AG04450 (cell line): ENCODE data around the gene CFL1. TPM values are rescaled to one million over a fixed set of nuclear protein-coding genes. Genes with fewer than 3 reads are reported as not detected.
A peak's percentile ranks its signal among the peaks of the same experiment; 100 is the strongest.

Experiments
- CTCF ChIA-PET: fragments of 300-600, 350-600 bp; formaldehyde crosslinking; extraction: SDS; loops from one replicate; lab custom pipeline; 2022; ENCODE audit warnings: antibody characterized with exemption, inconsistent platforms; lab: Charles Lee
- POLR2A ChIA-PET: fragments of 350-600 bp; formaldehyde crosslinking; extraction: SDS; loops from one replicate; lab custom pipeline; 2021; ENCODE audit warnings: antibody characterized with exemption, inconsistent platforms; lab: Yijun Ruan, JAX
- DNase-seq: peaks from one replicate; pipeline ENCODE4 v3.0.0-alpha.2; 2011; ENCODE audit warnings: low read depth, low spot score
- H3K27ac ChIP-seq: one replicate; pipeline ENCODE4 v1.5.1; 2012; ENCODE audit warnings: low read depth, low read length, control low read depth
- H3K27me3 ChIP-seq: one replicate; pipeline ENCODE4 v1.6.0; 2012; ENCODE audit warnings: low read length; ENCODE audit not compliant: control insufficient read depth, insufficient read depth
- H3K4me3 ChIP-seq: 2 replicates; pipeline ENCODE4 v1.5.1; 2011; ENCODE audit warnings: mild to moderate bottlenecking, low read depth, low read length, control low read depth
- H3K9me3 ChIP-seq: 2 replicates; pipeline ENCODE4 v1.5.1; 2012; ENCODE audit warnings: low read length; ENCODE audit not compliant: control insufficient read depth, insufficient read depth
- CTCF ChIP-seq: IDR thresholded peaks from 2 replicates; pipeline ENCODE4 v1.5.1; 2011; ENCODE audit warnings: low read depth, low read length, control low read depth, inconsistent platforms
- polyA plus RNA-seq: library from polyadenylated mRNA; depleted of rRNA; stranded (reverse); fragments of >200 nt; gene quantifications from 2 replicates; pipeline ENCODE4 v1.2.3, GENCODE V29; 2011

Gene CFL1
- polyA plus RNA-seq, 1 experiment: 1,553 TPM

GRCh38 chr11:65855927-65856363, 2.0 kb downstream of the CFL1 start:
- ChIA-PET POLR2A (no interaction called here), CTCF (no interaction called here)
- H3K9me3 ChIP-seq: peaks cover 16% of the 10 kb centered on the region; the same call in 1 of the 2 replicates
- peak overlapping the region; percentile 93 for H3K4me3 ChIP-seq
- no peaks in the 10 kb centered on the region for H3K27me3 ChIP-seq
- no peak overlapping the region for H3K27ac ChIP-seq
- no peak for DNase-seq
- no peak for TF ChIP-seq CTCF

- POLR2A ChIA-PET: no interaction called here
- no peaks in the 10 kb centered on the region for H3K27me3 ChIP-seq
- H3K4me3 ChIP-seq: peak overlapping the region; percentile 17; the same call in 1 of the 2 replicates
- no peak for DNase-seq
- no peak for TF ChIP-seq CTCF
- CTCF ChIA-PET: no interaction called here
- peaks cover 18% of the 10 kb centered on the region; the same call in 1 of the 2 replicates for H3K9me3 ChIP-seq
- peak overlapping the region; percentile 11 for H3K27ac ChIP-seq
Measured at GRCh38 chr11:65854852-65855837, 2.8 kb downstream of the CFL1 start.

- CTCF ChIA-PET: interaction anchor here (1.1 kb wide), 1 partner anchor 34 kb away, joined by 3 read pairs; the partner anchor contains the start of gene FIBP
- Histone ChIP-seq H3K4me3 (no peak overlapping the region), H3K9me3 (peaks cover 18% of the 10 kb centered on the region; the same call in 1 of the 2 replicates), H3K27me3 (no peaks in the 10 kb centered on the region), H3K27ac (no peak overlapping the region)
- POLR2A ChIA-PET: no interaction called here
- no peak for TF ChIP-seq CTCF
- DNase-seq: no peak
Measured at GRCh38 chr11:65854161-65854592, 3.8 kb downstream of the CFL1 start.

GRCh38 chr11:65853246-65853979, 4.6 kb downstream of the CFL1 start:
- ChIA-PET CTCF (interaction anchor here (1.1 kb wide), 1 partner anchor 35 kb away, joined by 3 read pairs; the partner anchor contains the start of gene FIBP), POLR2A (interaction anchor here (0.7 to 1.3 kb wide), 4 partner anchors 20 to 415 kb away, joined by 3 to 8 read pairs (median 3); partner anchors contain the start of genes RAB1B and SNX32)
- H3K4me3 ChIP-seq: no peak overlapping the region
- no peak for DNase-seq
- H3K27ac ChIP-seq: no peak overlapping the region
- H3K9me3 ChIP-seq: peaks cover 18% of the 10 kb centered on the region; the same call in 1 of the 2 replicates
- no peak for TF ChIP-seq CTCF
- no peaks in the 10 kb centered on the region for H3K27me3 ChIP-seq
